ENCODE measurements around the gene STX16.

The STX16 gene, protein sequence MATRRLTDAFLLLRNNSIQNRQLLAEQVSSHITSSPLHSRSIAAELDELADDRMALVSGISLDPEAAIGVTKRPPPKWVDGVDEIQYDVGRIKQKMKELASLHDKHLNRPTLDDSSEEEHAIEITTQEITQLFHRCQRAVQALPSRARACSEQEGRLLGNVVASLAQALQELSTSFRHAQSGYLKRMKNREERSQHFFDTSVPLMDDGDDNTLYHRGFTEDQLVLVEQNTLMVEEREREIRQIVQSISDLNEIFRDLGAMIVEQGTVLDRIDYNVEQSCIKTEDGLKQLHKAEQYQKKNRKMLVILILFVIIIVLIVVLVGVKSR

DNA sequence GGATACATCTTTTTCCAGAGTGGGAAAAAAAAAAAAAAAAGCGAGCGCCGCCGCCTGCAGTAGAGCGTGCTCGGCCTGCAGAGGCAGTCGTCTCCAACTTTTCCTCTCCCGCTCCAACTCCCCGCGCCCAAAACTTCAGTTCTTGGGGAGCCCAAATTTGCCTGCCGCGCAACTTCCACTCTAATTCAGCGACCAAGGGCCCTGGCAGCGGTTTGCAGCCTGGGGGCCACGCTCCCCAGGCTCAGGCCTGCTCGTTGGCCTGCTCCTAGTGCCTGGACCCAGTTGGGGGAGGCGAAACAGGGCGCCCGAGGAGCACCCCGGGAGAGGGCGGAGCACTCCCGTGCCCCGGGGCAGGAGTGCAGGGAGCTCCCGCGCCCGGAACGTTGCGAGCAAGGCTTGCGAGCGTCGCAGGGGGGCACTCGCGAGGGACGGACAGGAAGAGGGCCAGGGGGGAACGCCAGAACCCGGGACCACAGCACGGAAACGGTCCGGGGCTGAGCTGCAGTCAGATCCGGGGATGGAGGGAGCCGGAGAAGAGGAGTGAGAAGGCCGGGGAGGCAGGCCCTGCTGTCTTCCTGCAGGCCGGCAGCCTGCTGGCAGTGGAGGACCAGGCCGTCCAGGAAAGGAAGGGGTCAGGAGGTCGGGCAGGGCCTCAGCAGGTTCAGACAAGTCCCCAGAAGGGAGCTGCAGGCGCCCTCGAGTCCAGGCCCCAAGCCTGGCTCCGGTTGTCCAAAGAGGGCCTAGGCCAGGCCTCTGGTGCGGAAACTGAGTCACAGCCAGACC is at the start of gene STX16:
Gene STX16, plus strand, starts transcription at position 508 of the 783 bp plus-strand sequence. CDS start 724 bp downstream, outside the sequence.
- Histone ChIP-seq H3K4me3 (ENCODE audit: low read length) (peak within 1 kb of the TSS; percentile 100), H3K4me1 (ENCODE audit: control insufficient read depth, insufficient read depth, low read length) (peaks cover 39% of the 10 kb centered on the region), H3K9me3 (ENCODE audit: control insufficient read depth, low read length) (no peaks in the 10 kb centered on the region), H3K9ac (ENCODE audit: low read length) (peak within 1 kb of the TSS; percentile 100), H3K27me3 (replicated peaks; ENCODE audit: control insufficient read depth, insufficient read depth, low read length) (no peaks in the 10 kb centered on the region), H3K36me3 (ENCODE audit: control insufficient read depth, insufficient read depth, low read length, severe bottlenecking) (no peaks in the 10 kb centered on the region)
- peak; percentile 97 for DNase-seq (ENCODE audit: low read depth)

DNA sequence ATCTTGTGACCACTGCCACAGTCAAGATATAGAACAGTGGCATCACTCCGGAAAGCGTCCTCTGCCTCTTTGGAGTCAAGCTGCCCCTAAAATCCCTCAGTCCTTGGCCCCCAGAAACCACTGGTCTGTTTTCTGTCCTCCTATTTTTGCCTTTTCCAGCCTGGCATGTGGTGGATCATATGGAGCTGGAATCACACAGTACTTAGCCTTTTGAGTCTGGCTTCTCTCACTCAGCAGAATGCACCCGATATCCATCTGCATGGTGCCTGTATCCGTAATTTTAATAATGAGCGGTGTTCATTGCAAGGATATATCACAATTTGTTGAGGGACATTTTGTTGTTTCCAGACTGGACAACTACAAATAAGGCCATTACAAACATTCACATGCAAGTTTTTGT is 49.0 kb upstream of the STX16 start:
- Histone ChIP-seq H3K4me1 (ENCODE audit: control insufficient read depth, insufficient read depth, low read length) (peaks cover 24% of the 10 kb centered on the region), H3K36me3 (ENCODE audit: control insufficient read depth, insufficient read depth, low read length, severe bottlenecking) (no peaks in the 10 kb centered on the region), H3K9me3 (ENCODE audit: control insufficient read depth, low read length) (peaks cover 4% of the 10 kb centered on the region), H3K9ac (ENCODE audit: low read length) (no peak overlapping the region), H3K27me3 (replicated peaks; ENCODE audit: control insufficient read depth, insufficient read depth, low read length) (no peaks in the 10 kb centered on the region), H3K4me3 (ENCODE audit: low read length) (no peak overlapping the region)
- no peak for DNase-seq (ENCODE audit: low read depth)

- Histone ChIP-seq H3K9me3 (ENCODE audit: control insufficient read depth, low read length) (peaks cover 4% of the 10 kb centered on the region), H3K4me1 (ENCODE audit: control insufficient read depth, insufficient read depth, low read length) (peaks cover 8% of the 10 kb centered on the region), H3K36me3 (ENCODE audit: control insufficient read depth, insufficient read depth, low read length, severe bottlenecking) (no peaks in the 10 kb centered on the region), H3K27me3 (replicated peaks; ENCODE audit: control insufficient read depth, insufficient read depth, low read length) (peaks cover 11% of the 10 kb centered on the region), H3K4me3 (ENCODE audit: low read length) (no peak overlapping the region), H3K9ac (ENCODE audit: low read length) (no peak overlapping the region)
- DNase-seq (ENCODE audit: low read depth) = peak; percentile 67
These were observed 47.4 kb upstream of the STX16 start for GRCh38 chr20:58603721-58604120.

- H3K4me1 ChIP-seq (ENCODE audit: control insufficient read depth, insufficient read depth, low read length) = peaks cover 8% of the 10 kb centered on the region
- H3K27me3 ChIP-seq (replicated peaks; ENCODE audit: control insufficient read depth, insufficient read depth, low read length) = peaks cover 11% of the 10 kb centered on the region
- DNase-seq (ENCODE audit: low read depth) = peak; percentile 60
- no peaks in the 10 kb centered on the region for H3K36me3 ChIP-seq (ENCODE audit: control insufficient read depth, insufficient read depth, low read length, severe bottlenecking)
- H3K9ac ChIP-seq (ENCODE audit: low read length) = no peak overlapping the region
- no peak overlapping the region for H3K4me3 ChIP-seq (ENCODE audit: low read length)
- H3K9me3 ChIP-seq (ENCODE audit: control insufficient read depth, low read length) = peaks cover 4% of the 10 kb centered on the region
These were observed 46.8 kb upstream of the STX16 start for GRCh38 chr20:58604128-58604881.

GRCh38 chr20:58605292-58606065 is 45.6 kb upstream of the STX16 start:
- Histone ChIP-seq H3K9ac (ENCODE audit: low read length) (no peak overlapping the region), H3K4me1 (ENCODE audit: control insufficient read depth, insufficient read depth, low read length) (peaks cover 8% of the 10 kb centered on the region), H3K27me3 (replicated peaks; ENCODE audit: control insufficient read depth, insufficient read depth, low read length) (peaks cover 11% of the 10 kb centered on the region), H3K36me3 (ENCODE audit: control insufficient read depth, insufficient read depth, low read length, severe bottlenecking) (no peaks in the 10 kb centered on the region), H3K9me3 (ENCODE audit: control insufficient read depth, low read length) (peaks cover 4% of the 10 kb centered on the region), H3K4me3 (ENCODE audit: low read length) (no peak overlapping the region)
- no peak for DNase-seq (ENCODE audit: low read depth)

DNA sequence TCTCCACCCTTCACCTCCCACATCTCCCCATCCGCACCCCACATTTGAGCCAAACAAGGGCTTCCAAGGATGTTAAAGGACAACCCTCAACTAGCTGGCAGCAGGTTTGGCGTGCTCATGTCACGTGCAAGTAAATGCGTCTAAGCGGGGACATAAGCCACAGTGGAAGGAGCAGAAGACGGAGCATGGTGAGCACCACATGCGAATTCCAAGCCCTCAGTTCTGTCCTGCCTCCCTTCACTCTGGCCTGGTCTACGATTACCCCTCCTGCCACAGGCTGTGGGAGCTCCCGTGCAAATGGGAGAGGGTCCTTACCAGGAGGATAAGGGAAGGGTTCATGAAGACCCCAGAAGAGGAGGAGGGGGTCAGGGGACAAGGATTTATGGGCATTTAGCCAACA is 44.9 kb upstream of the STX16 start:
- Histone ChIP-seq H3K4me3 (ENCODE audit: low read length) (no peak overlapping the region), H3K4me1 (ENCODE audit: control insufficient read depth, insufficient read depth, low read length) (peaks cover 8% of the 10 kb centered on the region), H3K9me3 (ENCODE audit: control insufficient read depth, low read length) (peaks cover 4% of the 10 kb centered on the region), H3K27me3 (replicated peaks; ENCODE audit: control insufficient read depth, insufficient read depth, low read length) (peaks cover 11% of the 10 kb centered on the region), H3K9ac (ENCODE audit: low read length) (no peak overlapping the region), H3K36me3 (ENCODE audit: control insufficient read depth, insufficient read depth, low read length, severe bottlenecking) (no peaks in the 10 kb centered on the region)
- no peak for DNase-seq (ENCODE audit: low read depth)

DNA sequence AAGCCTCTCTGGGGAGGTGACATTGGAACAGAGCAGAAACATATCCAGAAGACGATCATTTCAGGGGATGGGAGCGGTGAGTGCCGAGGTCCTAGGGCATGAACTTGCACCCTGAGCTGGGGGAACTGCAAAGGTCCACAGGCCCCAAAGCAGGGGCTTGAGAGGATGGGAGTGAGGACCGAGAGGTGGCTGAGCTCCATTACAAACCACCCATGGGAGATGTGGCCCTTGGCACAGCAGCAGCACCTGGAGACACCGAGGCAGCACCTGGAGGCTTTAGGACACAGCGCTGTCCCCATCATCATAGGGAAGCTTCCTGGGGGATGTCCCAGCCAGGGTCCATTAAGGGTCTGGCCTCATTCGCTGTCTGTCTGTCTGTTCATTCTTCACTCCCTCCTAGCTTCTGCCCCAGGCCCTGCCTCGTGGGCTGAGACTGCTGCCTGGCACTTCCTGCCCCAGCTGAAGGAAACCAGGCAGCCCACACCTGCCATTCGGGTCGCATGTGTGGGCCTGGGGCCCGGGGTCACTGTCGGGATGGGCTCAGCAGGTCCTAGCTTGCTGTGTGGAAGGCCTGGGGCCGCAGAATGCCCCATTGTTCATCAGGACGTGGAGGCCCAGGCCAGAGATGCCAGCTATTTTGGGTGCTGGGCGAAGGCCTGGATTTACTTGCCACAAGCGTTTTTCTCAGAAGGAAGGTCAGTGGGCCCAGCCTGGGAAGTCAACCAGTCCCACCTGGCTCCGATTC is 42.8 kb upstream of the STX16 start:
- no peak for DNase-seq (ENCODE audit: low read depth)
- Histone ChIP-seq H3K9ac (ENCODE audit: low read length) (no peak overlapping the region), H3K27me3 (replicated peaks; ENCODE audit: control insufficient read depth, insufficient read depth, low read length) (peaks cover 11% of the 10 kb centered on the region), H3K9me3 (ENCODE audit: control insufficient read depth, low read length) (peaks cover 2% of the 10 kb centered on the region), H3K4me3 (ENCODE audit: low read length) (no peak overlapping the region), H3K36me3 (ENCODE audit: control insufficient read depth, insufficient read depth, low read length, severe bottlenecking) (no peaks in the 10 kb centered on the region), H3K4me1 (ENCODE audit: control insufficient read depth, insufficient read depth, low read length) (peaks cover 23% of the 10 kb centered on the region)

DNA sequence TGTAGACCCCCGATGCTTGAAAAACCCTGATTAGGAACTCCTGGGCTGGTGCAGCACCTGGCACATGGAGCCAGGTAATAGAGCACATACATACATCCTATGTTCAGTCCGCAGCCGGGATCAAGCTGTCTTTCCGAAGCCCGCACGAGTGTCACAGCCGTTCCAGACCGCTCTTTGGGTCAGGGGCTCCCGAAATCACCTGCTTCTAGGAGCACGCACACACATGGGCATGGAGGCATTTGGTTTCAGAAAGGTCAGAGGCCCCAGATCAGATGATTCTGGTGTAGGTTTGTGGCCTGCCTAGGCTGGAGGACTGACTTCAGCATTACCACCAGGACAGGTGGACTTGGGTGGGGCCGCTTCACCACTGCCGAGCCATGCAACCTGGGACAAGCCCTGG is 42.1 kb upstream of the STX16 start:
- DNase-seq (ENCODE audit: low read depth) = no peak
- no peak overlapping the region for H3K9ac ChIP-seq (ENCODE audit: low read length)
- no peaks in the 10 kb centered on the region for H3K36me3 ChIP-seq (ENCODE audit: control insufficient read depth, insufficient read depth, low read length, severe bottlenecking)
- peaks cover 11% of the 10 kb centered on the region for H3K27me3 ChIP-seq (replicated peaks; ENCODE audit: control insufficient read depth, insufficient read depth, low read length)
- no peak overlapping the region for H3K4me3 ChIP-seq (ENCODE audit: low read length)
- peaks cover 20% of the 10 kb centered on the region for H3K4me1 ChIP-seq (ENCODE audit: control insufficient read depth, insufficient read depth, low read length)
- no peaks in the 10 kb centered on the region for H3K9me3 ChIP-seq (ENCODE audit: control insufficient read depth, low read length)

DNA sequence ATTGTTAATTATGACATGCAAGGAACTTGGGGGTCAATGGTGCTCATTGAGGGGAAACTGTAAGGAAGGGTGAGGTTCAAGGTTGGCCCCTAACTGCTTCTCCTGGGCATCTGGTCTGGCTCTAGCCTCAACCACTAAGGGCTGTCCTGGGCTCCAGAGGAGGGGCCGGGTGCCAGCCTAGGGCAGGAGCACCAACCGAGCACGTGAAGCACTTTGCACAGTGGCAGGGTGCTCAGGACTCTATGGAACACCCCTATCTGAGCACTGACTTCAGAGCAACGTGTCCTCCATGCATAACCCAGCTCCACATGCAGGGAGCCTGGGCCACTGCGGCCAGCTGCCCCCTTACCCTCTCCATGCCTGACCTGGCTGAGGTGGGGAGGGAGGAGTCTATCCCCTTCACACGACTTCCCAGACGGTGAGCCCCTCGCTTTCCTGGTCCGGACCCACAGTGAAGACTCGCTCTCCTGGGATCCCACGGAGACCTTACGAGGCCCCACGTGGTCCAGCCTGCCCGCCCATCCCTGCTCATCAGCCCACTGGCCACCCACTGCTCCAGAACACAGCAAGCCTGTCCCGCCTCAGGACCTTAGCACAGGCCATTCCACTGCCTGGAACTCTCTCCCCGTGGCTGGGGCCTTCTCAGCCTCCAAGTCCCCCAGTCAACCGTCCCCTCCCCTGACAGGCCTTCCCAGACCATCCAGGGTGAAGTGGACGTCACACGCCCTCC is 40.8 kb upstream of the STX16 start:
- Histone ChIP-seq H3K9me3 (ENCODE audit: control insufficient read depth, low read length) (no peaks in the 10 kb centered on the region), H3K36me3 (ENCODE audit: control insufficient read depth, insufficient read depth, low read length, severe bottlenecking) (no peaks in the 10 kb centered on the region), H3K27me3 (replicated peaks; ENCODE audit: control insufficient read depth, insufficient read depth, low read length) (peaks cover 11% of the 10 kb centered on the region), H3K9ac (ENCODE audit: low read length) (no peak overlapping the region), H3K4me3 (ENCODE audit: low read length) (no peak overlapping the region), H3K4me1 (ENCODE audit: control insufficient read depth, insufficient read depth, low read length) (peaks cover 15% of the 10 kb centered on the region)
- no peak for DNase-seq (ENCODE audit: low read depth)

- DNase-seq (ENCODE audit: low read depth) = no peak
- H3K27me3 ChIP-seq (replicated peaks; ENCODE audit: control insufficient read depth, insufficient read depth, low read length) = peaks cover 15% of the 10 kb centered on the region
- no peak overlapping the region for H3K9ac ChIP-seq (ENCODE audit: low read length)
- H3K36me3 ChIP-seq (ENCODE audit: control insufficient read depth, insufficient read depth, low read length, severe bottlenecking) = no peaks in the 10 kb centered on the region
- no peaks in the 10 kb centered on the region for H3K9me3 ChIP-seq (ENCODE audit: control insufficient read depth, low read length)
- peaks cover 15% of the 10 kb centered on the region for H3K4me1 ChIP-seq (ENCODE audit: control insufficient read depth, insufficient read depth, low read length)
- H3K4me3 ChIP-seq (ENCODE audit: low read length) = no peak overlapping the region
These were observed 40.3 kb upstream of the STX16 start for GRCh38 chr20:58610811-58611210.
